Endodermal cell (in vitro differentiated cells): ENCODE results near the gene TSPAN8. TPM values are rescaled to one million over a fixed set of nuclear protein-coding genes. Genes with fewer than 3 reads are reported as not detected.
"Not testable (repeated sequence)": the region's sequence is repeated elsewhere in the genome, so short reads cannot be mapped to it uniquely, and the experiment has no call there.

Source experiments
- DNase-seq: peaks from one replicate; pipeline ENCODE4 v3.0.0-alpha.2; 2017
- H3K27ac ChIP-seq: 2 replicates; pipeline ENCODE4 v1.5.1; 2013; ENCODE audit warnings: mild to moderate bottlenecking, low read depth, low read length, moderate library complexity
- H3K27me3 ChIP-seq: 2 replicates; pipeline ENCODE4 v1.6.1; 2013; ENCODE audit warnings: mild to moderate bottlenecking, low read length, moderate library complexity; ENCODE audit not compliant: insufficient read depth, control insufficient read depth, poor library complexity, severe bottlenecking
- H3K36me3 ChIP-seq: 2 replicates; pipeline ENCODE4 v1.7.0; 2013; ENCODE audit warnings: mild to moderate bottlenecking, low read length, moderate library complexity; ENCODE audit not compliant: control insufficient read depth, insufficient read depth
- H3K4me1 ChIP-seq: one replicate; pipeline ENCODE4 v1.7.0; 2013; ENCODE audit warnings: low read length; ENCODE audit not compliant: control insufficient read depth, insufficient read depth
- H3K4me3 ChIP-seq: 2 replicates; pipeline ENCODE4 v1.5.1; 2013; ENCODE audit warnings: mild to moderate bottlenecking, low read length, moderate library complexity
- H3K9ac ChIP-seq: 2 replicates; pipeline ENCODE4 v1.6.1; 2013; ENCODE audit warnings: mild to moderate bottlenecking, low read length, moderate library complexity; ENCODE audit not compliant: poor library complexity, severe bottlenecking; ENCODE audit errors: extremely low read depth
- H3K9me3 ChIP-seq: 2 replicates; pipeline ENCODE4 v1.6.1; 2013; ENCODE audit warnings: mild to moderate bottlenecking, low read length, moderate library complexity; ENCODE audit not compliant: control insufficient read depth
- H3K27ac Mint-ChIP-seq: 2 replicates; pipeline ENCODE4 v1.8.0; 2020; ENCODE audit warnings: mixed read lengths
- H3K27me3 Mint-ChIP-seq: 2 replicates; pipeline ENCODE4 v1.8.0; 2021; ENCODE audit warnings: mild to moderate bottlenecking, mixed read lengths; ENCODE audit not compliant: insufficient read depth
- H3K36me3 Mint-ChIP-seq: 2 replicates; pipeline ENCODE4 v1.8.0; 2020; ENCODE audit warnings: low read depth, mixed read lengths
- H3K4me1 Mint-ChIP-seq: 2 replicates; pipeline ENCODE4 v1.8.0; 2020; ENCODE audit warnings: mixed read lengths
- H3K4me3 Mint-ChIP-seq: 2 replicates; pipeline ENCODE4 v1.8.0; 2020; ENCODE audit warnings: mild to moderate bottlenecking, moderate library complexity, mixed read lengths
- H3K9me3 Mint-ChIP-seq: 2 replicates; pipeline ENCODE4 v1.8.0; 2020; ENCODE audit warnings: mild to moderate bottlenecking, mixed read lengths
- CTCF ChIP-seq: fragments of 200-600 bp; sonication (generic); conservative IDR thresholded peaks from 2 replicates; pipeline ENCODE4 v1.5.0; 2021; ENCODE audit warnings: antibody characterized with exemption, mild to moderate bottlenecking
- WGBS, 2 experiments: methylation state at CpG; one replicate each; pipeline versions ENCODE4 v1.1.5 to v1.1.7; 2013; ENCODE audit warnings: missing lambda C conversion rate in 2 of 2, mixed read lengths in 1 of 2; ENCODE audit not compliant: insufficient coverage in 1 of 2, insufficient read length in 1 of 2; 5-methylcytosine and 5-hydroxymethylcytosine counted together
- total RNA-seq, 2 donors: library from RNA; stranded (reverse); fragmentation: NEBNext Ultra II Directional in 1 of 2; extraction: Animal tissue kit (Norgen Biotek cat#: 25700) in 1 of 2; gene quantifications; 2 replicates in 1 of 2; 3 replicates in 1 of 2; pipeline ENCODE4 v1.2.1, GENCODE V29; 2021

The TSPAN8 gene
- total RNA-seq, 2 donors from 2014 or later, result 0.48 to 1.0 TPM

GRCh38 chr12:71124835-71125460 is 32.9 kb downstream of the TSPAN8 start:
- no peaks in the 10 kb centered on the region for H3K36me3 Mint-ChIP-seq
- Histone ChIP-seq H3K4me1 (no peaks in the 10 kb centered on the region), H3K4me3 (no peak overlapping the region), H3K9ac (no peak overlapping the region), H3K36me3 (no peaks in the 10 kb centered on the region), H3K27me3 (no peaks in the 10 kb centered on the region), H3K27ac (no peak overlapping the region), H3K9me3 (no peaks in the 10 kb centered on the region)
- no peaks in the 10 kb centered on the region for H3K9me3 Mint-ChIP-seq
- TF ChIP-seq CTCF, result no peak
- H3K4me3 Mint-ChIP-seq, result no peak overlapping the region
- H3K4me1 Mint-ChIP-seq, result no peaks in the 10 kb centered on the region
- H3K27ac Mint-ChIP-seq, result no peak overlapping the region
- H3K27me3 Mint-ChIP-seq, result no peaks in the 10 kb centered on the region
- 92 to 100% methylated on average over 1 to 5 of the region's 5 CpGs for WGBS, 2 experiments
- DNase-seq, result no peak

- Mint-ChIP-seq H3K36me3 (peaks cover 55% of the 10 kb centered on the region), H3K9me3 (peaks cover 38% of the 10 kb centered on the region)
- not testable (repeated sequence) for H3K9ac ChIP-seq, H3K4me3 ChIP-seq, H3K4me1 Mint-ChIP-seq, H3K36me3 ChIP-seq, H3K27ac Mint-ChIP-seq, H3K4me1 ChIP-seq, DNase-seq, H3K27me3 ChIP-seq, H3K9me3 ChIP-seq, H3K27ac ChIP-seq, H3K27me3 Mint-ChIP-seq, H3K4me3 Mint-ChIP-seq
- WGBS, 2 experiments, result 100% methylated on average over 1 of the region's 1 CpG; no CpG with 5 or more reads in 1 of the 2 experiments
Measured at GRCh38 chr12:71113148-71113547, 44.7 kb downstream of the TSPAN8 start.

GRCh38 chr12:71109834-71110233 is 48.0 kb downstream of the TSPAN8 start:
- WGBS, 2 experiments, result 91 to 93% methylated on average over 2 to 5 of the region's 5 CpGs
- peaks cover 32% of the 10 kb centered on the region for H3K9me3 Mint-ChIP-seq
- Histone ChIP-seq H3K36me3 (no peaks in the 10 kb centered on the region), H3K9me3 (no peaks in the 10 kb centered on the region), H3K27me3 (no peaks in the 10 kb centered on the region), H3K27ac (no peak overlapping the region), H3K9ac (no peak overlapping the region), H3K4me3 (no peak overlapping the region), H3K4me1 (no peaks in the 10 kb centered on the region)
- no peak overlapping the region for H3K27ac Mint-ChIP-seq
- no peak overlapping the region for H3K4me3 Mint-ChIP-seq
- no peaks in the 10 kb centered on the region for H3K4me1 Mint-ChIP-seq
- H3K36me3 Mint-ChIP-seq, result peaks cover 44% of the 10 kb centered on the region
- TF ChIP-seq CTCF, result no peak
- no peak for DNase-seq
- H3K27me3 Mint-ChIP-seq, result no peaks in the 10 kb centered on the region

- no peak overlapping the region for H3K4me3 ChIP-seq
- no peaks in the 10 kb centered on the region for H3K36me3 ChIP-seq
- no peak overlapping the region for H3K27ac ChIP-seq
- Mint-ChIP-seq H3K36me3 (peaks cover 34% of the 10 kb centered on the region), H3K9me3 (peaks cover 38% of the 10 kb centered on the region), H3K27ac (no peak overlapping the region), H3K4me1 (no peaks in the 10 kb centered on the region), H3K4me3 (no peak overlapping the region), H3K27me3 (no peaks in the 10 kb centered on the region)
- peaks cover 3% of the 10 kb centered on the region for H3K9me3 ChIP-seq
- DNase-seq, result no peak
- no peak for TF ChIP-seq CTCF
- 91 to 100% methylated on average over 2 to 3 of the region's 3 CpGs for WGBS, 2 experiments
- H3K9ac ChIP-seq, result no peak overlapping the region
- H3K27me3 ChIP-seq, result no peaks in the 10 kb centered on the region
- no peaks in the 10 kb centered on the region for H3K4me1 ChIP-seq
Measured at GRCh38 chr12:71108355-71108754, 49.4 kb downstream of the TSPAN8 start.
